ENCODE data around the gene PLEKHA4. TPM values are rescaled to one million over a fixed set of nuclear protein-coding genes. Genes with fewer than 3 reads are reported as not detected.

Gene PLEKHA4
- total and polyA plus RNA-seq, 10 of the 15 experiments (the other 5 are each of a cell fraction or from before 2014, with no cell fraction given): 0.13 to 10.0 (median 6.4) TPM; not detected in 1

- TF ChIP-seq HSF1 (IDR thresholded peaks at IDR 0.05; ENCODE audit: low read depth, low read length) (no peak), HDGF (IDR thresholded peaks at IDR 0.05) (no peak; the same call in 1 of the 2 replicates), E2F8 (IDR thresholded peaks at IDR 0.05; ENCODE audit: low read depth, partially characterized antibody) (no peak), BRCA1 (IDR thresholded peaks at IDR 0.05; ENCODE audit: low read depth, low read length) (peak; percentile 55; the same call in 1 of the 2 replicates), ZBTB4 (CRISPR knock-in tag; IDR thresholded peaks at IDR 0.05) (no peak), FOS (IDR thresholded peaks at IDR 0.05; ENCODE audit: borderline replicate concordance, extremely low read depth, insufficient read length) (no peak), ZNF24 (IDR thresholded peaks at IDR 0.05) (no peak), NFYA (IDR thresholded peaks at IDR 0.05; ENCODE audit: borderline replicate concordance, low read depth, low read length) (no peak), MEF2A (IDR thresholded peaks at IDR 0.05; ENCODE audit: insufficient read depth, low read depth, low read length) (0 out of 2 replicates have a peak, but pooled peaks have one; percentile 39), SIX5 (IDR thresholded peaks at IDR 0.05; ENCODE audit: low read depth, low read length, severe bottlenecking) (no peak), MLLT1 (IDR thresholded peaks at IDR 0.05) (peak; percentile 92), PAX5 (IDR thresholded peaks at IDR 0.05; ENCODE audit: borderline replicate concordance, low read depth, low read length) (peak; percentile 95), IKZF2 (IDR thresholded peaks at IDR 0.05) (peak; percentile 31 to 44; a peak in 2 of 4 replicates), RUNX3 (IDR thresholded peaks at IDR 0.05; ENCODE audit: low read length) (peak; percentile 90), ZBTB11 (CRISPR knock-in tag; IDR thresholded peaks at IDR 0.05) (peak; percentile 18; the same call in 1 of the 2 replicates), SREBF2 (IDR thresholded peaks at IDR 0.05; ENCODE audit: low read length) (no peak), CHD1 (IDR thresholded peaks at IDR 0.05; ENCODE audit: low read depth, low read length) (peak; percentile 89; the same call in 1 of the 2 replicates)
Measured at GRCh38 chr19:48872182-48872883, 3.9 kb upstream of the PLEKHA4 start, which contains the start of gene PPP1R15A (continued).
